ENCODE measurements around the gene LCOR. TPM values are rescaled to one million over a fixed set of nuclear protein-coding genes. Genes with fewer than 3 reads are reported as not detected.

Gene LCOR
- total RNA-seq, 1 experiment from 2014 or later: 42.1 TPM

- no peak for TF ChIP-seq CTCF (conservative IDR thresholded peaks at IDR 0.05)
- Histone ChIP-seq H3K9me3 (ENCODE audit: control insufficient read depth, low read depth, low read length) (no peaks in the 10 kb centered on the region), H2BK15ac (ENCODE audit: low read depth, low read length) (no peak overlapping the region), H2BK20ac (ENCODE audit: low read depth, low read length, poor library complexity, severe bottlenecking) (no peak overlapping the region), H4K8ac (replicated peaks; ENCODE audit: insufficient read length, low read depth, low read length) (no peak overlapping the region), H4K5ac (ENCODE audit: insufficient read length, low read depth, low read length) (no peak overlapping the region), H2BK5ac (ENCODE audit: insufficient read length, low read length) (no peak overlapping the region), H3K14ac (ENCODE audit: insufficient read depth, low read length) (no peak overlapping the region; the same call in 1 of the 2 replicates), H3K27me3 (ENCODE audit: insufficient read depth, low read length) (no peaks in the 10 kb centered on the region), H2BK120ac (ENCODE audit: low read depth, low read length, poor library complexity, severe bottlenecking) (no peak overlapping the region), H3K23ac (ENCODE audit: insufficient read length, low read depth, low read length) (no peak overlapping the region), H3K79me1 (ENCODE audit: insufficient read depth, low read depth, low read length, poor library complexity, severe bottlenecking) (no peaks in the 10 kb centered on the region), H4K20me1 (ENCODE audit: control insufficient read depth, insufficient read depth, insufficient read length) (no peaks in the 10 kb centered on the region), H3T11ph (ENCODE audit: low read length) (no peak overlapping the region), H3K18ac (ENCODE audit: insufficient read length, low read depth, low read length) (no peak overlapping the region), H3K4me1 (ENCODE audit: insufficient read depth, low read length) (no peaks in the 10 kb centered on the region), H3K79me2 (ENCODE audit: insufficient read depth, low read length) (no peaks in the 10 kb centered on the region), H3K27ac (ENCODE audit: insufficient read length, low read depth, low read length) (no peak overlapping the region), H3K4me2 (ENCODE audit: insufficient read depth, insufficient read length, low read length) (no peak overlapping the region), H4K91ac (ENCODE audit: insufficient read length, low read depth, low read length) (no peak overlapping the region), H3K4ac (ENCODE audit: low read depth, low read length) (no peak overlapping the region), H3K23me2 (ENCODE audit: insufficient read length, low read depth, low read length, poor library complexity, severe bottlenecking) (no peaks in the 10 kb centered on the region), H3K56ac (ENCODE audit: insufficient read length, low read depth, low read length) (no peak overlapping the region), H2AFZ (ENCODE audit: low read length) (no peak overlapping the region), H2BK12ac (ENCODE audit: insufficient read length, low read depth, low read length) (no peak overlapping the region), H2AK5ac (ENCODE audit: insufficient read length, low read length) (no peak overlapping the region), H3K9ac (ENCODE audit: extremely low read depth, insufficient read length, low read length) (no peak overlapping the region)
- peaks cover 6 to 7% of the 10 kb centered on the region in 2 experiments for H3K4me1 Mint-ChIP-seq
- H3K27ac Mint-ChIP-seq: no peak overlapping the region
- no peak for DNase-seq
- no CpG with 5 or more reads among the region's 16 CpGs for WGBS (ENCODE audit: extremely low coverage, insufficient read length, low lambda C conversion rate)
- no peaks in the 10 kb centered on the region for H3K27me3 Mint-ChIP-seq (ENCODE audit: low read depth)
- peaks cover 10 to 12% of the 10 kb centered on the region in 2 experiments for H3K9me3 Mint-ChIP-seq
- H3K36me3 Mint-ChIP-seq (ENCODE audit: insufficient read depth in 1 of 3, low read depth in 3 of 3): peaks cover 2 to 14% (median 9%) of the 10 kb centered on the region in 3 experiments; a peak in 6 of 7 replicates
- H3K4me3 Mint-ChIP-seq: no peak overlapping the region
Measured at GRCh38 chr10:97002670-97003069, 170.6 kb downstream of the LCOR start.

All from H9 (cell line).